ENCODE data around the gene SPEN.
"Not testable (repeated sequence)": the region's sequence is repeated elsewhere in the genome, so short reads cannot be mapped to it uniquely, and the experiment has no call there.

The SPEN gene

DNA sequence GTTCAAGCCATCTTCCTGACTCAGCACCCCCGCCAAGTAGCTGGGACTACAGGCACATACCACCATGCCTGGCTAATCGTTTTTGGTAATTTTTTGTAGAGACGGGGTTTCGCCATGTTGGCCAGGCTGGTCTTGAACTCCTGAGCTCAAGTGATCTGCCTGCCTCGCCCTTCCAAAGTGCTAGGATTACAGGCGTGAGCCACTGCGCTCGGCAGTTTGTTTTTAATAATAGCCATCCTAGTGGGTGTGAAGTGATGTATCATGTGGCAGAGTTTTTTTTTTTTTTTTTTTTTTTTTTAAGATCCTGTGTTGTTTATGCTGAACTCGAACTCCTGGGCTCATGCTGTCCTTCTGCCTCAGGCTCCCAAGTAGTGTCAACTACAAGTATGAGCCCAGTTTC, 51.8 kb downstream of the SPEN start:
- no peak for DNase-seq

DNA sequence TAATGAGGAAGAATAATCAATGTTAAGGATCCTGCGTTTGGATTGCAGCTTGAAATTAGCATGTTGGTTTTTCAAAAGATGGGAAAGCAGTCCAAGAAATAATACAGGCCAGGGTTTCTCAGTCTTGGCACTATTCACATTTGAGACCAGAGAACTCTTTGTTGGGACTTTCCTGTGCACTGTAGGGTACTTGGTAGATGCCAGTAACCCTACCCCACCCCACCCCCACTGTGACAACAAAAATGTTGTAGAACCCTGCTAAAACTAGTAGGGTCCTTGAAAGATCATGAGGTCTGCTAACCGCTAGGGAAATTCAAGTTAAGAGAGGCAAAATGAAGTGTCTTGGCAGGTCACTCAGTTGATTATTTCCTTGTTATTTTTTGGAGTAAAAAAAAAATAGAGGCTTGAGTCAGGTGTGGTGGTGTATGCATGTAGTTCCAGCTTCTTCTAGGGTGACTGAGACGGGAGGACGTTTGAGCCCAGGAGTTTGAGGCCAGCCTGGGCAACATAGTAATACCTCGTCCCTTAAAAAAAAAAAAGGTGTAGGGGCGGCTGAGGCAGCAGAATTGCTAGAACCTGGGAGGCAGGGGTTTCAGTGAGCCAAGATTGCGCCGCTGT, 53.3 kb downstream of the SPEN start:
- no peak for DNase-seq

DNA sequence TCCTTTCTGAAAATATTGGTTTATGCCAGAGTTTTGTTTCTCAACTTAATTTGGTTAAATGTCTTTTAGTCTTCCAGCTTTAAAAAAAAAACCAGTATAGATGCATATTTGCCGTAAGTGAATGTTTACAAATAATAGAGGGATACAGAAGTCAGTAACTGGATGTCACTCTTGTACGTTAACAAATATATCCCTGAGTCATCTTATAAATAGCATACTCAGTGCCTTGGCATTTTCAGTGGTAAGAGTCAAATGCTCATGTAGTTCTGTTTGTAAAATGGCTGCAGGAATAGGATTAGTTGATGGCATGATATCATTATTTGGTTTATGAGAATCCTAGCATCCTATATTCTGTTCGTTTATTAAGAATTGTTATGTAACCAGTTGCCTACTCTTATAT, 55.4 kb downstream of the SPEN start:
- DNase-seq = no peak

DNA sequence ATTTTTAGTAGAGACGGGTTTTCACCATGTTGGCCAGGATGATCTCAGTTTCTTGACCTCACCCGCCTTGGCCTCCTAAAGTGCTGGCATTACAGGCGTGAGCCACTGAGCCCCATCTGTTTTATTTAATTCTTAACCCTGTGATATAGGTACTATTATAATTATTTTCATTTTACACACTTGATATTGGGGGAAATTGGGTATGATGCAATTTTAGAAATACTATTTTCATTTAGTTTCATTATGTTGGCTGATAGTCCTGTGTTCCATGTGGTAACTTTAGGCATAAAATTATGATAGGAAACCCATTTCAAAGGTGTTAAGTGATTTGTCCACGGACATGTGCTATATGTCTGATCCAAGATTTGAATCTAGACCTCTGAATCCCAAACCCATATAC, 61.1 kb downstream of the SPEN start:
- DNase-seq = no peak

DNA sequence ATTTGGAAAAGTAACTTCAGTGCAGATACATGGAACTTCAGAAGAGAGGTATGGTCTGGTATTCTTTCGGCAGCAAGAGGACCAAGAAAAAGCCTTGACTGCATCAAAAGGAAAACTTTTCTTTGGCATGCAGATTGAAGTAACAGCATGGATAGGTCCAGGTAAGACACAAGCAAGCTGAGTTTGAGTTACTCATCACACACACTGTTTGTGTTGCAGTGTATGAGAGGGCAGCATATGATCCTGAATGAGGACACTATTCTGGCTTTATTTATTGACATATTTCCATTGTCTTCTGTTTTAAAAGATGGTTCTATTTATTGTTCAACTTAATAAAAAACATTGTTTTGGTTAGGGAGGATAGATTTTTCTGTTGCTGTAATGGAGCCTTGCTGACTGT, 63.6 kb downstream of the SPEN start:
- no peak for DNase-seq

DNA sequence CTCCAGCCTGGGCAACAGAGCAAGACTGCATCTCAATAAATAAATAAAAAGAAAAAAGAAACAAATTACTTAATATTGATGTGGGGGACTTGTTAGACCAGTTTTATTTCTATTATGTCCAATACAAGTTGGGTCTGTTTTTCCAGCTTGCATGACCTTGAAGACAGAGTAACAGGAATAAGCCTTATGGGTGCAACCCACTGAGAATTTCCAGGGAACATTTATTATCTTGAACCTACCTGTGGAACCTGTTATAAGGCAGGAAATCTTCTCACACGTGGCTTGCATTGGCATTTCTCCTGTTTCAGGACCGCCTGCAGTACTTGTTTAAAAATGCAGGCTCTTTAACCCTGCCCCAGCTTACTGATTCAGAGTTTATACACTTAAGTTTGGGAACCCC, 64.4 kb downstream of the SPEN start:
- no peak for DNase-seq

DNA sequence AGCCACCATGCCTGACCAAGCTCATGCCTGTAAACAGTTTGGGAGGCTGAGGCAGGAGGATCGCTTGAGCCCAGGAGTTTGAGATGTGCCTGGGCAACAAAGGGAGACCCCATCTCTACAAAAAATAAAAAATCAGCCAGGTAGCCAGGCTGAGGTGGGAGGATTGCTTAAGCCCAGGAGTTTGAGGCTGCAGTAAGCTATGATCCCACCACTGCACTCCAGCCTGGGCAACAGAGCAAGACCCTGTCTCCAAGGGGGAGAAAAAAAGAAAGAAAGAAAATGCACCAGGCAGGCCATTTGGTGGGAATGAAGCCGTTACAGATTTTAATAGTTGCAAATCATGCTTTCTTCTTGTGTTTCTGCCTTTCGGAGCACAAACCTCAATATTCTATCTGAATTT, 66.1 kb downstream of the SPEN start:
- not testable (repeated sequence) for DNase-seq

DNA sequence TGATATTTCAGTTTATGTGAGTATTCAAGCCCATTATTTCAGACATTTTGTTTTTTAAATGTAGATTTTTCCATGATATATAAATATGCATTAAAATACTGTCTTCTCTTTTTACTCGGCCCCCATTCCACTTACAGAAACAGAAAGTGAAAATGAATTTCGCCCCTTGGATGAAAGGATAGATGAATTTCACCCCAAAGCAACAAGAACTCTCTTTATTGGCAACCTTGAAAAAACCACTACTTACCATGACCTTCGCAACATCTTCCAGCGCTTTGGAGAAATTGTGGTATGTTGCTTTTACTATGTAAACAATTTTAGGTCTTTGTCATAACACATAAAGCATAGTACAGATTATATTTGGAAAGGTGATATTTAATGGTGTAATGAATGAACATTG, 68.5 kb downstream of the SPEN start:
- no peak for DNase-seq

DNA sequence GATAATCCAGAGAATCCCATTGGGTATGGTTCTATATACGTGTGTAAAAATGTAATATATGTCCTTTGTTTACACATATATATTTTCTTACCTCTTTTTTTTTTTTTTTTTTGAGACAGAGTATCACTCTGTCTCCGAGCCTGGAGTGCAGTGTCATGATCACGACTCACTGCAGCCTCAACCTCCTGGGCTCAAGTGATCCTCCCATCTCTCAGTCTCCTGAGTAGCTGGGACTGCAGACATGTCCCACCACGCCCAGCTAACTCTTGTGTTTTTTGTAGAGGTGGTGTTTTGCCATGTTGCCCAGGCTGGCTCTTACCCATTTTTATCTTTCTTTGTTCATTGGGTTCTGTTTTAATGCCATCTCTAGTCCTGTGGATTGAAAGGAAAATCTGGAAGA, 68.9 kb downstream of the SPEN start:
- no peak for DNase-seq

DNA sequence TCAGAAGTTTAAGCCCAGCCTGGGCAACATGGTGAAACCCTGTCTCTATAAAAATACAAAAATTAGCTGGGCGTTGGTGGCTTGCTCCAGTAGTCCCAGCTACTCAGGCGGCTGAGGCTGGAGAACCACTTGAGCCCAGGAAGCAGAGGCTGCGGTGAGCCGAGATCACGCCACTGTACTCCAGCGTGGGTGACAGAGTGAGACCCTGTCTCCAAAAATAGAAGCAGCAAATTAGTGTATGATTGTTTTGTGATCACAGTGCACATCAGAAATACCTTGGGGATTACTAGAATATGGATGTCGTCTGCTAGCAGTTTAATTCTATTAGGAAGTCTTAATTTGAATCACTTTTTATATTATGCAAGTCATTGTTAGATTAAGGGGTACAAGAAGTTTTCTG, 69.4 kb downstream of the SPEN start:
- no peak for DNase-seq

DNA sequence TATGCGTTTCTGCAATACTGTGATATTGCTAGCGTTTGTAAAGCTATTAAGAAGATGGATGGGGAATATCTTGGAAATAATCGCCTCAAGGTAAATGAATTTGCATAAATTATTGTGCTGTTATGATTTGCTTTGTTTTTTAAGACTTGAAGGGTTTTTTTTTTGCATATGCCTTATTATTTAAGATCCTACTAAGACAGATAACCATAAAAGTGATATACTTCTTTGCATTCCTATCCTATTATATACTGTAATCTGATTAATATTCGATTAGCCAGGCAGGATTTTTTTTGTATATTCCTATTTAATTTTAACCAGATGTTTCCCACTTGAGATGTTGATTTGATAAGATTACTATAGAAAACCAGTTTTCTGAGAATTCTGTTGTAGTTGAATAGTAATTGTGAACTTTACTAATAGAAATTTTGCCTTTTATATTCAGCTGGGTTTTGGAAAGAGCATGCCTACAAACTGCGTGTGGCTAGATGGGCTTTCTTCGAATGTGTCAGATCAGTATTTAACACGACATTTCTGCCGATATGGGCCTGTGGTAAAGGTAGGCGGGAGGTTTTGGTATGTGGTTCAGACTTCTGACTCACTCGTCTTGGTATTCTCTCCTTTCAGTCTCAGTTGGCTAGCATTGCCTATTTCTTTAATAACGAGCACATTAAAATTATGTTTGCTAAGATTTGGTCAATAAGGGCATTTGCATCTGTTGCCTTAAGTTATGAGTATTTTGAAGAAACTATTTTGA, 71.6 kb downstream of the SPEN start:
- no peak for DNase-seq

DNA sequence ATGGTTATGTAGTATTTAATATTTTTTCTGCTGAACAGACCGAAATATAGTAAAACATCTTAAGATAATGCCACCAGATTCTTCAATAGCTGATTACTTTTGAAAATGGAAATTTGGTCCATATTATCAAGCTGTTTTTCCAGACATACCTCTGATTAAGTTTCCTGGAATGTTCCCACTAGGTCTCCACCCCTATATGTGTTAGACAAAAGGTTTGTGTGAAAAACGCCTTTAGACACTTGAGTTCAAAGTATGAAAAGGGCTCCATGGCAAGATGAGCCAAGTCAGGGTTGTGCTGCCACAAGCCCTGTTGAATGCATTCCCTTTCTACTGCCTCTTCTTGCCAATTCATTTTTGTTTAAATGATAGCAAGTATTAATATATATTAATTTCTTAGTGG, 75.7 kb downstream of the SPEN start:
- DNase-seq = no peak

DNA sequence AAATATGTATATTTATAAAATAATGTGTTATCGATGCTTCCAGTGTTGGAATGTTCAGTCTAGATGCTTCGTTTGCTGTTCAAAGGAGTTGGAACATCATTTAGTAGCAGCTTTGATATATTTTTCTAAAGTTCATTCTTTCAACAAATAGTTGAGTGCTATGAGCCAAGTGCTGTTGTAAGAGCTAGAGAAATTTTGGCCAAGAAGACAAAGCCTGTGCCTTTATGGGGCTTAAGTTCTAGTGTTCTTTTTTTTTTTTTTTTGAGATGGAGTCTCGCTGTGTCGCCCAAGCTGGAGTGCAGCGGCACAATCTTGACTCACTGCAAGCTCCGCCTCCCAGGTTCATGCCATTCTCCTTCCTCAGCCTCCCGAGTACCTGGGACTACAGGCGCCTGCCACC, 78.9 kb downstream of the SPEN start:
- DNase-seq = not testable (repeated sequence)

DNA sequence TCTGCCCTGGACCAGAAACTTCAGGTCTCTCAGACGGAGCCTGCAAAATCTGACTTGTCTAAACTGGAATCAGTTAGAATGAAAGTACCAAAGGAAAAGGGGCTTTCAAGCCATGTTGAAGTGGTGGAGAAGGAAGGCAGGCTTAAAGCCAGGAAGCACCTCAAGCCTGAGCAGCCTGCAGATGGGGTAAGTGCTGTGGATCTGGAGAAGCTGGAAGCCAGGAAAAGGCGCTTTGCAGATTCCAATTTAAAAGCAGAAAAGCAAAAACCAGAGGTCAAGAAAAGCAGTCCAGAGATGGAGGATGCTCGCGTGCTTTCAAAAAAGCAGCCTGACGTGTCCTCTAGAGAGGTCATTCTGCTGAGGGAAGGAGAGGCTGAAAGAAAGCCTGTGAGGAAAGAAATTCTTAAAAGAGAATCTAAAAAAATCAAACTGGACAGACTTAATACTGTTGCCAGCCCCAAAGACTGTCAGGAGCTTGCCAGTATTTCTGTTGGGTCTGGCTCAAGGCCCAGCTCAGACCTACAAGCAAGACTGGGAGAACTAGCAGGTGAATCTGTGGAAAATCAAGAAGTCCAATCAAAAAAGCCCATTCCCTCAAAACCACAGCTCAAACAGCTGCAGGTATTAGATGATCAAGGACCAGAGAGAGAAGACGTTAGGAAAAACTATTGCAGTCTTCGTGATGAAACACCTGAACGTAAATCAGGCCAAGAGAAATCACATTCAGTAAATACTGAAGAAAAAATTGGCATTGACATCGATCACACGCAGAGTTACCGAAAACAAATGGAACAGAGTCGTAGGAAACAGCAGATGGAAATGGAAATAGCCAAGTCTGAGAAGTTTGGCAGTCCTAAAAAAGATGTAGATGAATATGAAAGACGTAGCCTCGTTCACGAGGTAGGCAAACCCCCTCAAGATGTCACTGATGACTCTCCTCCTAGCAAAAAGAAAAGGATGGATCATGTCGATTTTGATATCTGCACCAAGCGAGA, 81.8 kb downstream of the SPEN start:
- DNase-seq = no peak

DNA sequence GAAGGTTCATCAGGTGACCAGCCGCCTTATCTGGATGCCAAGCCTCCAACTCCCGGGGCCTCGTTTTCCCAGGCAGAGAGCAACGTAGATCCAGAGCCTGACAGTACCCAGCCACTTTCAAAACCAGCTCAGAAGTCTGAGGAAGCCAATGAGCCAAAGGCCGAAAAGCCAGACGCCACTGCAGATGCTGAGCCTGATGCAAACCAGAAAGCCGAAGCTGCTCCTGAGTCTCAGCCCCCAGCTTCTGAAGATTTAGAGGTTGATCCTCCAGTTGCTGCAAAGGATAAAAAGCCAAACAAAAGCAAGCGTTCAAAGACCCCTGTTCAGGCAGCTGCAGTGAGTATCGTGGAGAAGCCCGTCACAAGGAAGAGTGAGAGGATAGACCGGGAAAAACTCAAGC, 83.9 kb downstream of the SPEN start:
- DNase-seq = no peak

DNA sequence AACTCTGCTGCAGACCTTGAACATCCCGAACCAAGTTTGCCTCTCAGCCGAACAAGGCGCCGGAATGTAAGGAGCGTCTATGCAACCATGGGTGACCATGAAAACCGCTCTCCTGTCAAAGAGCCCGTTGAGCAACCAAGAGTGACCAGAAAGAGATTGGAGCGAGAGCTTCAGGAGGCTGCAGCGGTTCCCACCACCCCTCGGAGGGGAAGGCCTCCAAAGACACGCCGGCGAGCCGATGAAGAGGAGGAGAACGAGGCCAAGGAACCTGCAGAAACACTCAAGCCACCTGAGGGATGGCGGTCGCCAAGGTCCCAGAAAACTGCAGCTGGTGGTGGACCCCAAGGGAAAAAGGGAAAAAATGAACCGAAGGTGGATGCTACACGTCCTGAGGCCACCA, 84.4 kb downstream of the SPEN start:
- DNase-seq = no peak

DNA sequence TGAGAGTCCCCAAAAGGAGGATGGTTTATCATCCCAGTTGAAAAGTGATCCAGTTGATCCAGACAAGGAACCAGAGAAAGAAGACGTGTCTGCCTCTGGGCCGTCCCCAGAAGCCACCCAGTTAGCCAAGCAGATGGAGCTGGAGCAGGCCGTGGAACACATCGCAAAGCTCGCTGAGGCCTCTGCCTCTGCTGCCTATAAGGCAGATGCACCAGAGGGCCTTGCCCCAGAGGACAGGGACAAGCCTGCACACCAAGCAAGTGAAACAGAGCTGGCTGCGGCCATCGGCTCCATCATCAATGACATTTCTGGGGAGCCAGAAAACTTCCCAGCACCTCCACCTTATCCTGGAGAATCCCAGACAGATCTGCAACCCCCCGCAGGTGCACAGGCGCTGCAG, 85.1 kb downstream of the SPEN start:
- no peak for DNase-seq

DNA sequence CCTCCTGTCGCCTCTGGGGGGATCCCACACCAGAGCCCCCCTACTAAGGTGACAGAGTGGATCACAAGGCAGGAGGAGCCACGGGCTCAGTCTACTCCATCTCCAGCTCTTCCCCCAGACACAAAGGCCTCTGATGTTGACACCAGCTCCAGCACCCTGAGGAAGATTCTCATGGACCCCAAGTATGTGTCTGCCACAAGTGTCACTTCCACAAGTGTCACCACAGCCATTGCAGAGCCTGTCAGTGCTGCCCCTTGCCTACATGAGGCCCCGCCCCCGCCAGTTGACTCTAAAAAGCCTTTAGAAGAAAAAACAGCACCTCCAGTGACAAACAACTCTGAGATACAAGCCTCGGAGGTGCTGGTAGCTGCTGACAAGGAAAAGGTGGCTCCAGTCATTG, 86.2 kb downstream of the SPEN start:
- DNase-seq = no peak

DNA sequence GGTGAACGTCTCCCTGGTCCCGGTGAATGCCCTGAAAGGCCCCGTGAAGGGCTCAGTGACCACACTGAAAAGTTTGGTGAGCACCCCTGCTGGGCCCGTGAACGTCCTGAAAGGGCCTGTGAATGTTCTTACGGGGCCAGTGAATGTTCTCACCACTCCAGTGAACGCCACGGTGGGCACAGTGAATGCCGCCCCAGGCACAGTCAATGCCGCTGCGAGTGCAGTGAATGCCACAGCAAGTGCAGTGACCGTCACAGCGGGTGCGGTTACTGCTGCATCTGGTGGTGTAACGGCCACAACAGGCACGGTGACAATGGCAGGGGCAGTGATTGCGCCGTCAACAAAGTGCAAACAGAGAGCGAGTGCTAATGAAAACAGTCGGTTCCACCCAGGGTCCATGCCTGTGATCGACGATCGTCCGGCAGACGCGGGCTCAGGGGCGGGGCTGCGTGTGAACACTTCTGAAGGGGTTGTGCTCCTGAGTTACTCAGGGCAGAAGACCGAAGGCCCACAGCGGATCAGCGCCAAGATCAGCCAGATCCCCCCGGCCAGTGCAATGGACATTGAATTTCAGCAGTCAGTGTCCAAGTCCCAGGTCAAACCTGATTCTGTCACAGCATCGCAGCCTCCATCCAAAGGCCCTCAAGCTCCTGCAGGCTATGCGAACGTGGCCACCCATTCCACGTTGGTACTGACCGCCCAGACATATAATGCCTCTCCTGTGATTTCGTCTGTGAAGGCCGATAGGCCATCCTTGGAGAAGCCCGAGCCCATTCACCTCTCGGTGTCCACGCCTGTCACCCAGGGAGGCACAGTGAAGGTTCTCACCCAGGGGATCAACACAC, 86.9 kb downstream of the SPEN start:
- DNase-seq = no peak

DNA sequence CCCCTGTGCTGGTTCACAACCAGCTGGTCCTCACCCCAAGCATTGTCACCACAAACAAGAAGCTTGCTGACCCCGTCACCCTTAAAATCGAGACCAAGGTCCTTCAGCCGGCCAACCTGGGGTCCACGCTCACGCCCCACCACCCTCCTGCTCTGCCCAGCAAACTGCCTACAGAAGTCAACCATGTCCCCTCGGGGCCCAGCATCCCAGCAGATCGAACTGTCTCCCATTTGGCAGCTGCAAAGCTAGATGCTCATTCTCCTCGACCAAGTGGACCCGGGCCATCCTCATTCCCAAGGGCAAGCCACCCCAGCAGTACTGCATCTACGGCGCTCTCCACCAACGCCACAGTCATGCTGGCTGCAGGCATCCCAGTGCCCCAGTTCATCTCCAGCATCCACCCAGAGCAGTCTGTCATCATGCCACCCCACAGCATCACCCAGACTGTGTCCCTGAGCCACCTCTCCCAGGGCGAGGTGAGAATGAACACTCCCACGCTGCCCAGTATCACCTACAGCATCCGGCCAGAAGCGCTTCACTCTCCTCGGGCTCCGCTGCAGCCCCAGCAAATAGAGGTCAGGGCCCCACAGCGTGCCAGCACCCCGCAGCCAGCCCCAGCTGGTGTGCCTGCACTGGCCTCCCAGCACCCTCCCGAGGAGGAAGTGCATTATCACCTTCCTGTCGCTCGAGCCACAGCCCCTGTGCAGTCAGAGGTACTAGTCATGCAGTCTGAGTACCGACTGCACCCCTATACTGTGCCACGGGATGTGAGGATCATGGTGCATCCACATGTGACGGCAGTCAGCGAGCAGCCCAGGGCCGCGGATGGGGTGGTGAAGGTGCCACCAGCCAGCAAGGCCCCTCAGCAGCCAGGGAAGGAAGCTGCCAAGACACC, 87.8 kb downstream of the SPEN start:
- no peak for DNase-seq

DNA sequence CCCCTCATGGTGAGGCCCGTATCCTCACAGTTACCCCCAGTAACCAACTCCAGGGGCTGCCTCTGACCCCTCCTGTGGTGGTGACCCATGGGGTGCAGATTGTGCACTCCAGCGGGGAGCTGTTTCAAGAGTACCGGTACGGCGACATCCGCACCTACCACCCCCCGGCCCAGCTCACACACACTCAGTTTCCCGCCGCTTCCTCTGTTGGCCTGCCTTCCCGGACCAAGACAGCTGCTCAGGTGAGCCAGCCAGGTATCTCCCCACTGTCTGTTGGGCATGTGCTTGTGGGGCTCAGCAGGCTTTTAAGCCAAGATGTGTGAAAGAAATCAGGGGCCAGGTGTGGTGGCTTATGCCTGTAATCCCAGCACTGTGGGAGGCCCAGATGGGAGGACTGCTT, 88.5 kb downstream of the SPEN start:
- no peak for DNase-seq

DNA sequence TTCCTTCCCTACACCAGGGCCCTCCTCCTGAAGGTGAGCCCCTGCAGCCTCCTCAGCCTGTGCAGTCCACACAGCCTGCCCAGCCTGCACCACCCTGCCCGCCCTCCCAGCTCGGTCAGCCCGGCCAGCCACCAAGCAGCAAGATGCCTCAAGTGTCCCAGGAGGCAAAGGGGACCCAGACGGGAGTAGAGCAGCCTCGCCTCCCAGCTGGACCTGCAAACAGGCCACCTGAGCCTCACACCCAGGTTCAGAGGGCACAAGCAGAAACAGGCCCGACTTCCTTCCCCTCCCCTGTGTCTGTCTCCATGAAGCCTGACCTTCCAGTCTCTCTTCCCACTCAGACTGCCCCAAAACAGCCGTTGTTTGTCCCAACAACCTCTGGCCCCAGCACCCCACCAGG, 89.6 kb downstream of the SPEN start:
- DNase-seq = no peak
